NOMO-1 (cell line): Measurements from ENCODE around the gene SYCN.

Experiments used
- DNase-seq, 2 experiments: peaks; one replicate each; lab custom pipeline; 2025; ENCODE audit not compliant: unreplicated experiment in 2 of 2; lab: John Stamatoyannopoulos, UW

SYCN gene

DNA sequence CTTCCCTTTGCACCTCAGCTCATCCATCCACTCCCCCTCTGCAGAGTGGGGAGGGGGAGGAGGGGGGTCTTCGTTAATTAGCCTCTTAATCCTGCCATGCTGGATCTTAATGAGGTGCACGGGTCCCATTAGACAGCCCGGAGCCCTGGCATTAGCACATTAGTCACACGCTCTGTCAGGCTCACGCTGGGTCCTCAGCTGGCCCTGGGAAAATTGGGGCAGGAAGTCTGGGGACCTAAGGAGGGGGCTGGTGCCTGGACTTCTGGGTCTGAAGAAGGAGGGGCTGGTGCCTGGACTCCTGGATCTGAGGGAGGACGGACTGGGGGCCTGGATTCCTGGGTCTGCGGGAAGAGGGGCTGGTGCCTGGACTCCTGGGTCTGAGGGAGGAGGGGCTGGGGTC is 7.7 kb downstream of the SYCN start:
- DNase-seq = no peak

DNA sequence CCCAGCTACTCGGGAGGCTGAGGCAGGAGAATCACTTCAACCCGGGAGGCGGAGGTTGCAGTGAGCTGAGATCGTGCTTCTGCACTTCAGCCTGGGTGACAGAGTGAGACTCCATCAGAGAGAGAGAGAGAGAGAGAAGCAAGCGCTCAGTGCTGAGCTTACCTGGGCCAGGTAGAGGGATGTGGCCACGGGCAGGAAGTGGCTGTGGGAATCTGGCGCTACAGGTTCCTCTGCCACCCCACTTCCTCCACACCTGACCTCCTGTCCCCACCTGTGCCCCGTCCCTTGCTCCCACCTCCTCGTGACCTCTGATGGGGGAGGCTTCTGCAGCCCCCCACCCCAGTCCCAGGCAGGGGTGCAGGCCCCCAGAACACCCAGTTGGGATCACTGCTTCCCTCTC is 8.3 kb downstream of the SYCN start:
- DNase-seq = no peak

DNA sequence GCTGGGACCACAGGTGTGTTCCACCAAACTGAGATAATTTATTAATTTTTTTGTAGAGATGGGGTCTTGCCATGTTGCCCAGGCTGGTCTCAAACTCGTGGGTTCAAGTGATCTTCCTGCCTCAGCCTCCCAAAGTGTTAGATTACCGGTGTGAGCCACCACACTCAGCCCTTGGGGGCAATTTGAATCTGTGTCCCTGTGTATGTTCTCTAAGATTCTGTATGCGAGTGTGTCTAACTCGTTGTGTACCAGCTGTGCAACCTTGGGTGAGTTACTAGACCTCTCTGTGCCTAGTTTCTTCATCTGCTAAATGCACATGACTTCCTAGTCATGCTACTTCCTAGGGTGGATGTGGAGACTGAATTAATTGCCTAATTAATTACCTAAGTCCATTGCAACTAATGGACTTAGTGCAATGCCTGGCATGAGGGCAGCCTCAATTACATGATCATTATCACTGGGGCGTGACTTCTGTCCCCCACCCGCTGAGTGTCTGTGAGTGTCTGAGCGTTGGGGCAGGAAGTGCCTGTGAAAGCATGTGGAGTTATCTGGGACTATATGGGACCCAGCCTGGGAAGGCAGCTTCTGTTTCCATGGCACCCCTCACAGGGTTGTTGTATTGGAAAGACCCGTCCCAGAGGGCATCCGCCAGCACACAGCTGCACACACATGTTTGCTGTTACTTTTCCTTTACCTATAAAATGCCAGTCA is 9.1 kb downstream of the SYCN start:
- no peak for DNase-seq

DNA sequence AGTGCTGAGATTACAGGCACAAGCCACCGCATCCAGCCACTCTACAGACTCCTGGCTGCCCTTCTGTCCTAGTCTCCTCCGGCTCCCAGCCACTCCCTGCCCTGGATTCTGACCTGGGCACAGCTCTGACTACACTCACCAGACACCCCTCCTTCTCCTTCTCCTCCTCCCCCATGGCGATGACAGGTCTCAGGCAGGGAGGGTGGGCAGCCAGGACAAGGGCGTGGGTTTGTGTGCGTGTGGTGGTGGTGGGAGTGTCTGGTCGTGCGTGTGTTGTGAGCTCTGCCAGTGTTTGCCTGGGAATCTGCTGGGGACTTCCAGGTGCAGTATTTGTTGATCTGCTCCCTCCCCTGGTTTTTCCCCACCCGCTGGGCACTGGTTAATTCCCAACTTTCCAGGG is 10.3 kb downstream of the SYCN start:
- DNase-seq = no peak

DNA sequence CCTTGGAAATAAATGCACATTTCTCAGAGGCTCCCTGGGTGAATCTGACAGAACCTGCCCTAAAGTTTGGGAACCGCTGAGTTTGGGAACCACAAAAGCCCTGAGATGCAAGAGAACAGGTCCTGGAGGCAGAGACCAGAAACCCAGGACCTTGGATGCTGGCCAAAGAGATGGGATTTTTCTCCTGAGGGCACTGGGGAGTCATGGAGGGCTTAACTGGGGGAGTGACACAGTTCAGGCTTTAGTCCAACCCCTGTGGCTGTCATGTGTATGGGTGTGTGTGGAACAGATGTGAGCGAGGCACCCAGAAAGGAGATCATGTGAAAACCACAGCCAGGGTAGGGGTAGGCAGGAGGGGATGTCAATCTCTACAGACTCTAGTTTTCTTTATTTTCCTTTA is 11.2 kb downstream of the SYCN start:
- no peak for DNase-seq

DNA sequence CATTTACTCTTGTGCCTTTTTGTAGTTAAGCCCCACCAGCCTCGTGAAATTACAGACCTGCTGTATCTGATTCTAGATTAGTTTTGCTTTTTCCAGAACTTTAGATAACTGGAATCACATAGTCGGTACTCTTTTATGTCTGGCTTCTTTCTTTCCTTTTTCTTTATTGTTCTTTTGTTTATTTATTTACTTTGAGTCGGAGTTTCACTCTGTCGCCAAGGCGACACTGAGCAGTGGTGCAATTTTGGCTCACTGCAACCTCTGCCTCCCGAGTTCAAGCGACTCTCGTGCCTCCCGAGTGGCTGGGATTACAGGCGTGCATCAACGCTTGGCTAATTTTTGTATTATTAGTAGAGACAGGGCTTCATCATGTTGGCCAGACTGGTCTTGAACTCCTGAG is 13.3 kb downstream of the SYCN start:
- no peak for DNase-seq

DNA sequence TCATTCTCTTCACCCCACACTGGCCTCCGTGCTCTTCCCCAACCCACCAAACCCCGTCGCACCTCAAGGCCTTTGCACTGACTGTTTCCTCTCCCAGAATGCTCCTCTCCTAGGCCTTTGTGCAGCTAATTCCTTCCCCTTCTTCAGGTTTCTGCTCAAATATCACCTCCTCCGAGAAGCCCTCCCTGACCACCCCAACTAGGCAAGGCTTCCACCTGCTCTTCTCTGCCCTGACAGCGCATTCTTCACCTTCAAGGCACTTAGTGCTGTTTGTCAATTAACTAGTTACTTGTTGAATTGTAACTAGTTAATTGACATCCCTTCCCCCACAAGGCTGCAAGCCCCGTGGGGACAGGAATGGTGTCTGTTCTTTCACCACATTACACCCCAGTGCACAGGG is 15.1 kb downstream of the SYCN start:
- DNase-seq = no peak

DNA sequence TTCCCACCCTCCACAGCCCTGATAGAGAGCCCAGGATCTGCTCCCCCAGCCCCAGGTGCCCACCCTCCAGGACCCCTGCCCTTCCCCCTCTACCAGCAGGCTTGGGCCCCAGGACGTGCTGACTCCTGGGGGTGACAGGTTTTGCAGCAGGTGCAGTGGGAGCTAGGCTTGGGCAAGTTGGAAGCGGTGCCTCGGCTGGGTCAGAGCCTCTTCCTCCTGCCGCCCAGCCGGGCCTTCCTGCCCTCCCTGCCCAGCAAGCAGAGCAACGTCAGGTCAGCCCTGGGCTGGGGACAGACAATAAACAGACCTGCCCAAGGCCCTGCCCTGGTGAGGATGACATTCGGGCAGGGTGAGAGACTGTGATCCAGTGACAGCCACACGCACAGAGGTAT is 16.5 kb downstream of the SYCN start:
- DNase-seq = no peak

DNA sequence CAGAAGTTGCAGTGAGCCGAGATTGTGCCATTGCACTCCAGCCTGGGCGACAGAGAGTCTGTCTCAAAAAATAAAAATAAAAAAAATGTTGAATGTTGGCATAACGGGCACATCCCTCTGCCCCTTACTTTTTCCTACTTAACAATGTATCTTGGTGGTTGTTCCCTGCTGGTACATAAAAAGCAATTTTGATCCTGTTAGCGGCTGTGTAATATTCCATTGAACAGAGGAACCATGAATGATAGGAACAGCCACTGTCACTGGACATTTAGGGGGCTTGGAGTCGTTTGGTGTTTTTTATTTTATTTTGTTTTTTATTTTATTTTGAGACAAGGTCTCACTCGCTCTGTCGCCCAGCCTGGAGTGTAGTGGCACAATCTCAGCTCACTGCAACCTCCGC is 17.7 kb downstream of the SYCN start:
- no peak for DNase-seq

DNA sequence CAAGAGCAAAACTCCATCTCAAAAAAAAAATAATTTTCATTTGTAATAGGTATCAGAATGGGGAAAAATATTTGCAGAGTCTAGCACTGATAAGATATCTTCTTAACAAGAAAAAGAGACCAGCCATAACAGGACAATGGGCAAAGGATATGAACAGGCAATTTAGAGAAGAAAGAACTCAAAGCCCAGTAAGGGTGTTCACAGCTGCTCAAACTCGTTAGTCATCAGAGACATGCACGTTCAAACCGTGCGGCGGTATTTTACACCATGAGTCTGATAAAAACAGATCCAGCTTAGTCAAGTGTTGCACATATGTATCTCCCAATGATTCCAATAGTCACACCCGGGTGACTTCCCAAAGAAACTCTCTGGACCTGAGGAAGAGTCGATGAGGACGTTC is 21.0 kb downstream of the SYCN start:
- DNase-seq = no peak

DNA sequence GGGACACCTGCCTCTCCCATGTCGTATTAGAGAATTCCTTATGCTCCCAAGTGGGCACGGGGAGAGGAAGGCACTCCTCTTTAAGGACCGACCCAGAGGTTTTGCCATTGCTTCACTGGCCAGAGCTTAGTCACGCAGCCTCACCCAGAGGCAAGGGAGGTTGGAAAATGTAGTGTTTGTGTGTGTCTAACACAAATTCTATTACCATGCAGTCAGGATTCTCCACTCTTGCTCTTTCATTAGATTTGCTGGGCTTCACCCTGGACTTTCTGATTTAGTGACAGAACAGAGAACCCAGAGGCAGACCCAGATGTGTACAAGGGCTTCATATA is 21.9 kb downstream of the SYCN start:
- DNase-seq = no peak

DNA sequence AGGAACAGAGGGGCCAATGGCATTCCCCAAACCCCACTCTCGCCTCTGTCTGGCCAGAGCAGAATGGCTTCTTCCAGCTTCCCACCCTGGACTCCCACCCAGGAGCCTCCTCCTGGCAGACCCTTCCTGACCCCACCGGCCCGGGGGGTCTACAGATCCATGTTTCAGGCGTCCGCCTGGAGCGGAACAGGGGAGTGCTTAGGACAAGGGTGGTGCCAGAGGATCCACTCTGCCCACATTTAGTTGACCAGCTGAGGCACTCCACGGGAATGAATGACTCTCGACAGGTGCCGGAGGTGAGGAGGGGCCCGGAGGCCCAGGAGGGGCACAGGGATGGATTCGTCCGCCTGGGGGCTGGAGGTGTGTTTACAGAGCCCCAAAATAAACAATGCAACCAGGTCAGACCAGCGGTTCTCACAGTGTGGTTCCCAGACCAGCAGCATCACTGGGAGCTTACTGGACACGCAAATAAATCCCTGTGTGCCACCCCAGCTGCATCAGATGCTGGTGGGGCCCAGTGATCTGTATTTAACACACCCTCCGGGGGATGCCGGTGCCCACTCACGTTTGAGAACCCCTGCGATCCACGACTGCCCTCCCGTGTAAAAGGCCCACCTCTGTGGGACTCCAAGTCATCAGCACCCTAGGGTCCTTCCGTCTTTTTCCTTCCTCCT is 22.4 kb downstream of the SYCN start:
- DNase-seq = no peak

DNA sequence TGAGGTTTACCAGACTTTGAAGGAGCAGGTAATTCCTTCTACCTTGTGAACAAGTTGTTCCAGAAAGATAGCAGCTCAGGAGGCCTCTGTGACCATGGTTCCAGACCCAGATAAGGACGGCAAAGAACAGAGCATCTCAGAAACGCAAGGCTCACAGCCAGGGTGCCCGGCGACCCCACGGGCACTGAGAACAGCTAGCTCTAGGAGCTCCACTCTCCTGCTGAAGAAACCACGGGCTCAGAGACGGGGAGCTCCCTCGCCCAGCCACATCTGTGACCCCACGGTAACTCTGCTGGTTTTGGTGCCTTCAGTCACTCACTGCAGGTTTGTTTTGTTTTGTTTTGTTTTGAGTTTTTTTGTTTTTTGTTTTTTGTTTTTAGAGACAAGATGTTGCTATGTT is 23.3 kb downstream of the SYCN start:
- no peak for DNase-seq

DNA sequence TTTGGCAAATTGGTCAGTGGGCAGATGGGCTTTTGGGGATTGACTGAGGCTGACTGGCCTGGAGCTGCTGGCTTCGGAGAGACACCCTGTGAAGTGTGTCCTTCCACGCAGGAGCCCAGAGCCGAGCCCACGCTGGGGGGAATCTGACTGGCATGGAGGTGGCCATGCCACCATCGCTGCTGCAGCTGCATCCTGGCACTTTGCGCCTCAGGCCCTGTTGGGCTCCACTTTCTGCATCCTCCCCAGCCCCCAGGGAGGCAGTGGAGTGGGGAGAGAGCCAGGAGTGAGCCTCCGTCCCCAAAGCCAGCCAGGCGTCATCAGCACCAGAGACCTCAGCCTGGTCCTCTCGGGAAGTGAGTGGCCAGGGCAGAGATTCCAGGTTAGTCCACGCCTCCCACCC is 24.3 kb downstream of the SYCN start:
- DNase-seq = no peak

DNA sequence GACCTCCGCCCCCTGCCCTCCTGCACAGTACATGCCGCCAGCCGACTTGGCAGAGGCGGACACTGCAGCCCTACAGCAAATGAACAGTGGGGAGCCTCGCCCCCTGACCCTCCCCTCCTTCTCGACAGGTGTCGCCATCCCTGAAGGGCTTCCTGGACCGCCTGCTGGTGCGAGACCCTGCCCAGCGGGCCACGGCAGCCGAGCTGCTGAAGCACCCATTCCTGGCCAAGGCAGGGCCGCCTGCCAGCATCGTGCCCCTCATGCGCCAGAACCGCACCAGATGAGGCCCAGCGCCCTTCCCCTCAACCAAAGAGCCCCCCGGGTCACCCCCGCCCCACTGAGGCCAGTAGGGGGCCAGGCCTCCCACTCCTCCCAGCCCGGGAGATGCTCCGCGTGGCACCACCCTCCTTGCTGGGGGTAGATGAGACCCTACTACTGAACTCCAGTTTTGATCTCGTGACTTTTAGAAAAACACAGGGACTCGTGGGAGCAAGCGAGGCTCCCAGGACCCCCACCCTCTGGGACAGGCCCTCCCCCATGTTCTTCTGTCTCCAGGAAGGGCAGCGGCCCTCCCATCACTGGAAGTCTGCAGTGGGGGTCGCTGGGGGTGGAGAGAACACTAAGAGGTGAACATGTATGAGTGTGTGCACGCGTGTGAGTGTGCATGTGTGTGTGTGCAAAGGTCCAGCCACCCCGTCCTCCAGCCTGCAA is 25.6 kb downstream of the SYCN start:
- DNase-seq = no peak

DNA sequence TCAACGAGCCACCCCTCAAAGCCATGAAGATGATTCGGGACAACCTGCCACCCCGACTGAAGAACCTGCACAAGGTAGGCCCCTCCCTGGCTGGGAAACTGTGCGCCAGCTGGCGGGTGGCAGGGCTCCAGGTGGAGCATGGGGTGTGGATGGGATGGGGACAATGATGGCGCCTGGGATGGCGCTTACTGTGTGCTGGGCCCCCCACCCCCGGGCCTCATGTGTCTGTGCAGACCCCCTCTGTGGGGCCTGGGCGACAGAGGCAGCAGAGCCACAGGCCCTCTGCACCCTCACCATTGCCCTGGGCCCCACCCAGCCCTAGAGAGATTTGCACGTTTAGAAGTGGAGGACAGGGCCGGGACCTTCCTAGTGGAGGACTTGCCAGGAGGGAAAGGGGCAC is 26.3 kb downstream of the SYCN start:
- DNase-seq = no peak

DNA sequence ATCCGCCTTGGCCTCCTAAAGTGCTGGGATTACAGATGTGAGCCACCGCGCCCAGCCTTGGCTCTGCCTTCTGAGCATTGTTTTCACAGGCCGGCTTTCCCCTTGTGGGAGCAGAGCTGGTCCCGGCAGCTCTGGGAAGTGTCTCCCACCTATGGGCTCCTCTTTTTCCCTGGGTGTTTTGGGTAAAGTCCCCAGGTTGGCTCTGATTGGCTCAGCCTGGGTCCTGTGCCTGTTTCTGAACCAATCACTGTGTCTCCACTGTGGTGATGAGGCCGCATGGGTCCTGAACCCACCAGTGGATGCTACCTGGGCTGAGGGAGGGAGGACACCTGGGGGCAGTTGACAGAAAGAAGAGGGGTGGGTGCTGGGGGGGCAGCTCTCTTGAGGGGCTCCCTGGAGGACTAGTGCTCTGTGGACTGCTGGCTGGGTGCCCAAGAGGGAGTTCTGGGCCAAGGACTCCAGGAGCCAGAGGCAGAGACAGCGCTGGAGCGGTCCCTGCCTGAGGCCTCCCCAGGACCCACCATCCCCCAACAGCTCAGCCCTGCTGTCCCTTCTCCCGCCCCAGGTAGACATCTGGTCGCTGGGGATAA is 26.9 kb downstream of the SYCN start:
- no peak for DNase-seq

DNA sequence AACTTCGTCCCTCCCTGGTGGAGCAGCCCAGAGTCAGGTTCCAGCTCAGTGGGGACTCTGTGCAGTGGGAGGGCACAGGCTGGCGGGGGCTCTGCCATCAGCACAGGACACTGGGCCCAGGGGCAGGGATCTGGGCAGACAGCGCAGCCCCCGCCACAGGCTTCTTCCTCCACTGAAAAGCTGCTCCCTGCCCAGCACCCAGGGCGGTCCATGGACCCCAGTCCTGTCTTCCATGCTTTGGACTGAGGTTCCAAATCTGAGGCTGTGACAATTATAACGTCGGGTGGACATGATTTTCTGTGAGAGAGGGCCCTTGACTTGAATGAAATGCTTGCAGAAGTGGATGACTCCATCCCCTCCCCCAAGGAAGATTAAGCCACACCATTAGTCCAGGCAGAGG is 28.5 kb downstream of the SYCN start:
- no peak for DNase-seq

DNA sequence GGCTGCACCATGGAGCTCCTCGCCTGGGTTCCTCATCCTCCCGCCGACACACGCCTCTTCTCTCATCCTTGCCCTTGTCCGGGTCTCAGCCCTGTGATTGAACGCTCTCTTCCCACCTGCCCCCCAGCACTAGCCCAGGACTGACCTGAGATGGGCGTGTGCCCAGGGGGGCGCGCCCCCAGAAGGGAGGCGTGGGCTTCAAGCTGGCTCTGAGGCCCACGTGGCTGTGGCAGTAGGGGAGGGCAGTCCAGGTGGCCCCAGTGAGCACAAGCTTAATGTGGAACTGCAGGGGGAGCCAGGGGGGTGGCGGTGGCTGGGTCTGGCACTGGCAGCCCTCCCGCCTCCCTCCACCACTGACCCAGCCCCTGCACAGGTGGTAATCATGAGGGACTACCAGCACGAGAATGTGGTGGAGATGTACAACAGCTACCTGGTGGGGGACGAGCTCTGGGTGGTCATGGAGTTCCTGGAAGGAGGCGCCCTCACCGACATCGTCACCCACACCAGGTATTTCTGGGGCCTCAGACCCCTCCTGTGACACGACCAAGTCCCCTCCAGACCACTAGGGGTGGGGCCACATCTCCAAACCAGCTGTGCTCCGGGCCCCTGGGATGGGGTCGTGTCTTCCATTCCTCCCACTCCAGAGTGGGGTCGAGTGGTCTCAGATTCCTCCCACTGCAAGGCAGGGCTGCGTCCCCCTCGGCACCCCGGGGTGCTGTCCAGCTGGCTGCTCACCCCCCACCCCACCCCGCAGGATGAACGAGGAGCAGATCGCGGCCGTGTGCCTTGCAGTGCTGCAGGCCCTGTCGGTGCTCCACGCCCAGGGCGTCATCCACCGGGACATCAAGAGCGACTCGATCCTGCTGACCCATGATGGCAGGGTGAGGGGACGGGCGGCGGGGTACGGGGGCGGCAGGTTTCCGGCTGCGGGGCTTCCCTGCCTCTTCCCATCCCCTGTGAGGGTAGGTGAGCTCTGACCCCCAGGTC is 29.2 kb downstream of the SYCN start:
- DNase-seq = no peak

DNA sequence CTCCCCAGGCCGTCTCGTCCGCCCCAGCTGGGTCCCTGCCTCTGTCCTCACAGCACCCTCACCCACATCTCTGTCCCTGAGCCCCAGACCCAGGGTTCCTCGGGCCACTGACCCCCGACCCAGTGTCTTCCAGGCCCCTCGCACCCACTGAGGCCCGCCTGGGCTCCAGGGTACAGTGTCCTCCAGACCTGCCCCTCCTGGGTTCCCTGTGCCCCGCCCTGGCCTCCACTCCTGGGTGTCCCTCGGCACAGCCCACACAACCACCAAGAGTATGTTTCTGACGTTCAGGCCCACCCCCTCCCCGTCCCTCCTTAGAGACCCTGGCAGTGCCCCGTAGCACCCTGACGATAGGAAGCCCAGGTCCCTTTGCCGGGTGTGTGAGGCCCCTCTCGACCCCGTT is 29.9 kb downstream of the SYCN start:
- DNase-seq = no peak

DNA sequence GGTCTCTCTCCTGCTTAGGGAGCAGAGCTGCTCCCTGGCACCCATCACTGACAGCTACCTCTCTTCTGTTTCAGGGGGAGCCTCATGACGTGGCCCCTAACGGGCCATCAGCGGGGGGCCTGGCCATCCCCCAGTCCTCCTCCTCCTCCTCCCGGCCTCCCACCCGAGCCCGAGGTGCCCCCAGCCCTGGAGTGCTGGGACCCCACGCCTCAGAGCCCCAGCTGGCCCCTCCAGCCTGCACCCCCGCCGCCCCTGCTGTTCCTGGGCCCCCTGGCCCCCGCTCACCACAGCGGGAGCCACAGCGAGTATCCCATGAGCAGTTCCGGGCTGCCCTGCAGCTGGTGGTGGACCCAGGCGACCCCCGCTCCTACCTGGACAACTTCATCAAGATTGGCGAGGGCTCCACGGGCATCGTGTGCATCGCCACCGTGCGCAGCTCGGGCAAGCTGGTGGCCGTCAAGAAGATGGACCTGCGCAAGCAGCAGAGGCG is 30.5 kb downstream of the SYCN start:
- no peak for DNase-seq
